ENCODE results near the gene CCDC15.
"Not testable (repeated sequence)": the region's sequence is repeated elsewhere in the genome, so short reads cannot be mapped to it uniquely, and the experiment has no call there.

CCDC15 gene

GRCh38 chr11:125001849-125002248 is 47.8 kb downstream of the CCDC15 start:
- H3K27ac ChIP-seq (ENCODE audit: low read depth, low read length): no peak overlapping the region
- no peaks in the 10 kb centered on the region for H3K27me3 ChIP-seq (ENCODE audit: insufficient read depth, low read length)
- no peak overlapping the region for H2AFZ ChIP-seq (ENCODE audit: low read length, unreplicated experiment)
- no peaks in the 10 kb centered on the region for H3K4me1 ChIP-seq (ENCODE audit: control insufficient read depth, insufficient read depth, low read length, unreplicated experiment)
- H3K36me3 ChIP-seq (ENCODE audit: insufficient read depth, low read length): peaks cover 25% of the 10 kb centered on the region
- no peaks in the 10 kb centered on the region for H3K79me2 ChIP-seq (ENCODE audit: control insufficient read depth, insufficient read depth, low read length, unreplicated experiment)
- no peak overlapping the region for H3K4me3 ChIP-seq (ENCODE audit: low read depth, low read length)

GRCh38 chr11:125005491-125005890 is 51.5 kb downstream of the CCDC15 start:
- H3K4me1 ChIP-seq (ENCODE audit: control insufficient read depth, insufficient read depth, low read length, unreplicated experiment): no peaks in the 10 kb centered on the region
- peaks cover 32% of the 10 kb centered on the region for H3K36me3 ChIP-seq (ENCODE audit: insufficient read depth, low read length)
- no peak overlapping the region for H3K27ac ChIP-seq (ENCODE audit: low read depth, low read length)
- no peaks in the 10 kb centered on the region for H3K79me2 ChIP-seq (ENCODE audit: control insufficient read depth, insufficient read depth, low read length, unreplicated experiment)
- no peaks in the 10 kb centered on the region for H3K27me3 ChIP-seq (ENCODE audit: insufficient read depth, low read length)
- no peak overlapping the region for H2AFZ ChIP-seq (ENCODE audit: low read length, unreplicated experiment)
- no peak overlapping the region for H3K4me3 ChIP-seq (ENCODE audit: low read depth, low read length)

DNA sequence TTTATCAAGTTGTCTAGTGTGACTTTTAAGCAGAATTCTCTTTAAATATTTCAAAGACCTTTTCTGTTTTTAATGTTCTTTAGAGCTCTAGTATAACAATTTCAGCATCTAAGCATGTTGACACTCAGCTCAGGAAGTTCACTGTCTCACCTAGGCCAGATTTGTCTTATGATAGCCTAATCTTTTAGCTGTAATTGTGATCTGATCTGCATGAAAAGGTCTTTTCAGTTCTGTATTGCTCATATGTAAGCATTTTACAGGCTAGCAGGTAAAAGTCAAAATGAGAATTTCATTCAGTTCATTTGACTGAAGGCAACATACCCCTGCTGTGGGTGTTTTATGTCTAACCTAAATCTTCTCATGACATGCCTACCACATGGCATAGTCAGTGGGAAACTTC is 62.4 kb downstream of the CCDC15 start:
- Histone ChIP-seq H3K79me2 (ENCODE audit: control insufficient read depth, insufficient read depth, low read length, unreplicated experiment) (no peaks in the 10 kb centered on the region), H2AFZ (ENCODE audit: low read length, unreplicated experiment) (no peak overlapping the region), H3K27ac (ENCODE audit: low read depth, low read length) (no peak overlapping the region)

GRCh38 chr11:125020342-125020741 is 66.3 kb downstream of the CCDC15 start:
- H3K36me3 ChIP-seq (ENCODE audit: insufficient read depth, low read length): no peaks in the 10 kb centered on the region
- H3K27ac ChIP-seq (ENCODE audit: low read depth, low read length): no peak overlapping the region
- H3K4me3 ChIP-seq (ENCODE audit: low read depth, low read length): no peak overlapping the region
- no peak overlapping the region for H2AFZ ChIP-seq (ENCODE audit: low read length, unreplicated experiment)
- H3K27me3 ChIP-seq (ENCODE audit: insufficient read depth, low read length): no peaks in the 10 kb centered on the region
- no peaks in the 10 kb centered on the region for H3K79me2 ChIP-seq (ENCODE audit: control insufficient read depth, insufficient read depth, low read length, unreplicated experiment)
- H3K4me1 ChIP-seq (ENCODE audit: control insufficient read depth, insufficient read depth, low read length, unreplicated experiment): no peaks in the 10 kb centered on the region

More for the DNA sequence above, 62.4 kb downstream of the CCDC15 start:
- Histone ChIP-seq H3K27me3 (ENCODE audit: insufficient read depth, low read length) (no peaks in the 10 kb centered on the region), H3K4me1 (ENCODE audit: control insufficient read depth, insufficient read depth, low read length, unreplicated experiment) (no peaks in the 10 kb centered on the region), H3K4me3 (ENCODE audit: low read depth, low read length) (no peak overlapping the region), H3K36me3 (ENCODE audit: insufficient read depth, low read length) (peaks cover 5% of the 10 kb centered on the region; the same call in 1 of the 2 replicates)

GRCh38 chr11:125022551-125022950 is 68.5 kb downstream of the CCDC15 start:
- H3K27ac ChIP-seq (ENCODE audit: low read depth, low read length): no peak overlapping the region
- no peaks in the 10 kb centered on the region for H3K36me3 ChIP-seq (ENCODE audit: insufficient read depth, low read length)
- no peaks in the 10 kb centered on the region for H3K27me3 ChIP-seq (ENCODE audit: insufficient read depth, low read length)
- no peaks in the 10 kb centered on the region for H3K79me2 ChIP-seq (ENCODE audit: control insufficient read depth, insufficient read depth, low read length, unreplicated experiment)
- H3K4me1 ChIP-seq (ENCODE audit: control insufficient read depth, insufficient read depth, low read length, unreplicated experiment): no peaks in the 10 kb centered on the region
- H3K4me3 ChIP-seq (ENCODE audit: low read depth, low read length): no peak overlapping the region
- H2AFZ ChIP-seq (ENCODE audit: low read length, unreplicated experiment): no peak overlapping the region

DNA sequence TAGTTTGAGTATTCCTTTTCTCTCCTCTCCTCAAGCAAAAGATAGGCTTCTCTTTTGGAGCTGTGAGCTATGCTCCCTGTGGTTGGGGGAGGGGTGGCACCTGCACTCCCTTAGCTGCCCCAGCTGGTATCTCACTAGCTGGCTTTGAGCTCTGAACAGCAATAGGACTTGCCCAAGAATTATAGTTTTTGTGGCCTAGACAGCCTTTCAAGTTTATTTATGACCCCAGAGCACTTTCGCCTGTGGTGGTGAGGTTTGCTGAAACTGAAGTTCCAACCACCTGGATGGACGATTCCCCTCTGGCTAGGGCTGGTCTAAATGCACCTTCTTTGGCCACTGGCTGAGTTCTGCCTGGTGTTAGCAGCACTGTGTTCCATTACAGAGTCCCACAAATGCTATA is 72.0 kb downstream of the CCDC15 start:
- no peak overlapping the region for H3K4me3 ChIP-seq (ENCODE audit: low read depth, low read length)

DNA sequence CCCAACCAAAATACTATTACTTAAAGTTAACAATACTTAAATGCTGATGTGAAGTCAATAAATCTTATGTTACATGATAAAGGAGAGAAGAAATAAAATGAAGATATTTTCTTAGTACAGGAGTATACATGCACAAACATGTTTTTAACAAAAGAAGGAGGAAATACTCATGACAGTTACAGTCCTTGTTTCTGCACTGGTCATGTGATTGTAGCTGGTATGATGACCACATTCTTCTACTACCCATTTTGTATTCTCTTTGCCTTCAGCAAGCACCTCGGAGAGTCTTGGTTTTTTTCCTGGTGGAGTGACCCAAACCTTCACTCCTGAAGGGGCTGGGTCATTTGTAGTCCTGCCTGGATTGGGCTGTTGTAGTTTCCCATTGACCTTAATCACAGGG is 75.4 kb downstream of the CCDC15 start:
- H2AFZ ChIP-seq (ENCODE audit: low read length, unreplicated experiment); H3K4me1 ChIP-seq (ENCODE audit: control insufficient read depth, insufficient read depth, low read length, unreplicated experiment); H3K4me3 ChIP-seq (ENCODE audit: low read depth, low read length); H3K27ac ChIP-seq (ENCODE audit: low read depth, low read length); H3K79me2 ChIP-seq (ENCODE audit: control insufficient read depth, insufficient read depth, low read length, unreplicated experiment); H3K36me3 ChIP-seq (ENCODE audit: insufficient read depth, low read length); H3K27me3 ChIP-seq (ENCODE audit: insufficient read depth, low read length): not testable (repeated sequence)

More for the DNA sequence above, 72.0 kb downstream of the CCDC15 start:
- Histone ChIP-seq H3K4me1 (ENCODE audit: control insufficient read depth, insufficient read depth, low read length, unreplicated experiment) (no peaks in the 10 kb centered on the region), H2AFZ (ENCODE audit: low read length, unreplicated experiment) (no peak overlapping the region), H3K79me2 (ENCODE audit: control insufficient read depth, insufficient read depth, low read length, unreplicated experiment) (no peaks in the 10 kb centered on the region), H3K27me3 (ENCODE audit: insufficient read depth, low read length) (no peaks in the 10 kb centered on the region), H3K36me3 (ENCODE audit: insufficient read depth, low read length) (no peaks in the 10 kb centered on the region), H3K27ac (ENCODE audit: low read depth, low read length) (no peak overlapping the region)

- H3K79me2 ChIP-seq (ENCODE audit: control insufficient read depth, insufficient read depth, low read length, unreplicated experiment): no peaks in the 10 kb centered on the region
- peaks cover 7% of the 10 kb centered on the region for H3K4me1 ChIP-seq (ENCODE audit: control insufficient read depth, insufficient read depth, low read length, unreplicated experiment)
- no peak overlapping the region for H3K4me3 ChIP-seq (ENCODE audit: low read depth, low read length)
- H3K27me3 ChIP-seq (ENCODE audit: insufficient read depth, low read length): no peaks in the 10 kb centered on the region
- no peak overlapping the region for H2AFZ ChIP-seq (ENCODE audit: low read length, unreplicated experiment)
- no peaks in the 10 kb centered on the region for H3K36me3 ChIP-seq (ENCODE audit: insufficient read depth, low read length)
- peak overlapping the region; percentile 2; the same call in 1 of the 2 replicates for H3K27ac ChIP-seq (ENCODE audit: low read depth, low read length)
Observed at GRCh38 chr11:125036933-125037332, 82.9 kb downstream of the CCDC15 start.

- no peaks in the 10 kb centered on the region for H3K4me1 ChIP-seq (ENCODE audit: control insufficient read depth, insufficient read depth, low read length, unreplicated experiment)
- H3K36me3 ChIP-seq (ENCODE audit: insufficient read depth, low read length): no peaks in the 10 kb centered on the region
- no peaks in the 10 kb centered on the region for H3K27me3 ChIP-seq (ENCODE audit: insufficient read depth, low read length)
- H2AFZ ChIP-seq (ENCODE audit: low read length, unreplicated experiment): no peak overlapping the region
- no peak overlapping the region for H3K4me3 ChIP-seq (ENCODE audit: low read depth, low read length)
- no peak overlapping the region for H3K27ac ChIP-seq (ENCODE audit: low read depth, low read length)
- no peaks in the 10 kb centered on the region for H3K79me2 ChIP-seq (ENCODE audit: control insufficient read depth, insufficient read depth, low read length, unreplicated experiment)
Observed at GRCh38 chr11:125049164-125049792, 95.3 kb downstream of the CCDC15 start.

DNA sequence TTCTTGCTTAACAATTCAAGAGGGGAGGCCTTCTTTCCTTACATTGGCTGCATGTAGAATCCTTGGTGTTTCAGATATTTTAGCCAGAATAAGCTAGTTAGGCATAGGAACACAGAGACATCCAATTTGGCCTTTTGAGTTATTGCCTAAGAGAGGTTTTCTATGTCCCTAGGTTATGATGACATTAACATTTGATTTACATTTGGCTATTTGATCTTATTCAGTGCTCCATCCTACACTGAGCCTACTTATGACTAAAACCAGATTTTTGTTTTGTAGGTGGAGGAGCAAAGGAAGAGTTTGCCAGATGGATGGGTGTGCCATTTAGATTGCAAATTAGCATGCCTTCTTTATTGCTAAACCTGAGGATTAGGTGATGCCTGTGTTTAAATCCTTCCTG is 98.0 kb downstream of the CCDC15 start:
- H3K27me3 ChIP-seq (ENCODE audit: insufficient read depth, low read length): no peaks in the 10 kb centered on the region
- H3K4me3 ChIP-seq (ENCODE audit: low read depth, low read length): no peak overlapping the region
- H3K36me3 ChIP-seq (ENCODE audit: insufficient read depth, low read length): no peaks in the 10 kb centered on the region
- no peak overlapping the region for H2AFZ ChIP-seq (ENCODE audit: low read length, unreplicated experiment)
- no peak overlapping the region for H3K27ac ChIP-seq (ENCODE audit: low read depth, low read length)
- H3K79me2 ChIP-seq (ENCODE audit: control insufficient read depth, insufficient read depth, low read length, unreplicated experiment): no peaks in the 10 kb centered on the region
- no peaks in the 10 kb centered on the region for H3K4me1 ChIP-seq (ENCODE audit: control insufficient read depth, insufficient read depth, low read length, unreplicated experiment)

- no peak overlapping the region for H2AFZ ChIP-seq (ENCODE audit: low read length, unreplicated experiment)
- no peaks in the 10 kb centered on the region for H3K36me3 ChIP-seq (ENCODE audit: insufficient read depth, low read length)
- no peaks in the 10 kb centered on the region for H3K27me3 ChIP-seq (ENCODE audit: insufficient read depth, low read length)
- no peaks in the 10 kb centered on the region for H3K79me2 ChIP-seq (ENCODE audit: control insufficient read depth, insufficient read depth, low read length, unreplicated experiment)
- no peaks in the 10 kb centered on the region for H3K4me1 ChIP-seq (ENCODE audit: control insufficient read depth, insufficient read depth, low read length, unreplicated experiment)
- no peak overlapping the region for H3K27ac ChIP-seq (ENCODE audit: low read depth, low read length)
- H3K4me3 ChIP-seq (ENCODE audit: low read depth, low read length): no peak overlapping the region
Observed at GRCh38 chr11:125053167-125053566, 99.2 kb downstream of the CCDC15 start.

Measured in ACC112 (cell line).